Keratinocyte (primary cell): ENCODE measurements around the gene ASL.

Source experiments
- CTCF ChIP-seq, 3 experiments: IDR thresholded peaks in 1 of 3; conservative IDR thresholded peaks in 1 of 3; optimal IDR thresholded peaks in 1 of 3; 2 replicates in 2 of 3; 3 replicates in 1 of 3; pipeline versions ENCODE3 to v1.5.1; 2011; ENCODE audit warnings: low read length in 3 of 3, mild to moderate bottlenecking in 3 of 3, moderate library complexity in 2 of 3, control low read depth in 1 of 3, inconsistent platforms in 1 of 3; ENCODE audit not compliant: insufficient read depth in 2 of 3; ENCODE audit errors: extremely low read depth in 1 of 3
- EZH2 ChIP-seq: IDR thresholded peaks from one replicate; pipeline ENCODE4 v1.6.1; 2012; ENCODE audit warnings: inconsistent platforms, mild to moderate bottlenecking, low read length, moderate library complexity

- TF ChIP-seq CTCF (optimal IDR thresholded peaks at IDR 0.05 in 1 of 3, IDR thresholded peaks at IDR 0.05 in 1 of 3, conservative IDR thresholded peaks at IDR 0.05 in 1 of 3; ENCODE audit: extremely low read depth in 1 of 3, insufficient read depth in 2 of 3, low read length in 3 of 3) = no peak
- no peak for TF ChIP-seq EZH2
Measured at GRCh38 chr7:66054063-66054462, 21.6 kb upstream of the ASL start.
